GM12872 (cell line): ENCODE data around the gene CALY.

Source experiments
- TF ChIP-seq, protein P1 (sequence below): IDR thresholded peaks from 3 replicates; pipeline ENCODE4 v1.5.1; 2011; ENCODE audit warnings: low read depth, mild to moderate bottlenecking, low read length, moderate library complexity; ENCODE audit not compliant: insufficient read depth

The CALY gene

GRCh38 chr10:133357285-133358161 is 20.8 kb upstream of the CALY start, which contains the start of gene FUOM:
FUOM (minus strand) TSS chr10:133358019; CDS start chr10:133358007, 12 bp downstream.
- TF ChIP-seq, protein P1, sequence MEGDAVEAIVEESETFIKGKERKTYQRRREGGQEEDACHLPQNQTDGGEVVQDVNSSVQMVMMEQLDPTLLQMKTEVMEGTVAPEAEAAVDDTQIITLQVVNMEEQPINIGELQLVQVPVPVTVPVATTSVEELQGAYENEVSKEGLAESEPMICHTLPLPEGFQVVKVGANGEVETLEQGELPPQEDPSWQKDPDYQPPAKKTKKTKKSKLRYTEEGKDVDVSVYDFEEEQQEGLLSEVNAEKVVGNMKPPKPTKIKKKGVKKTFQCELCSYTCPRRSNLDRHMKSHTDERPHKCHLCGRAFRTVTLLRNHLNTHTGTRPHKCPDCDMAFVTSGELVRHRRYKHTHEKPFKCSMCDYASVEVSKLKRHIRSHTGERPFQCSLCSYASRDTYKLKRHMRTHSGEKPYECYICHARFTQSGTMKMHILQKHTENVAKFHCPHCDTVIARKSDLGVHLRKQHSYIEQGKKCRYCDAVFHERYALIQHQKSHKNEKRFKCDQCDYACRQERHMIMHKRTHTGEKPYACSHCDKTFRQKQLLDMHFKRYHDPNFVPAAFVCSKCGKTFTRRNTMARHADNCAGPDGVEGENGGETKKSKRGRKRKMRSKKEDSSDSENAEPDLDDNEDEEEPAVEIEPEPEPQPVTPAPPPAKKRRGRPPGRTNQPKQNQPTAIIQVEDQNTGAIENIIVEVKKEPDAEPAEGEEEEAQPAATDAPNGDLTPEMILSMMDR, result no peak; the same call in 2 of the 3 replicates

DNA sequence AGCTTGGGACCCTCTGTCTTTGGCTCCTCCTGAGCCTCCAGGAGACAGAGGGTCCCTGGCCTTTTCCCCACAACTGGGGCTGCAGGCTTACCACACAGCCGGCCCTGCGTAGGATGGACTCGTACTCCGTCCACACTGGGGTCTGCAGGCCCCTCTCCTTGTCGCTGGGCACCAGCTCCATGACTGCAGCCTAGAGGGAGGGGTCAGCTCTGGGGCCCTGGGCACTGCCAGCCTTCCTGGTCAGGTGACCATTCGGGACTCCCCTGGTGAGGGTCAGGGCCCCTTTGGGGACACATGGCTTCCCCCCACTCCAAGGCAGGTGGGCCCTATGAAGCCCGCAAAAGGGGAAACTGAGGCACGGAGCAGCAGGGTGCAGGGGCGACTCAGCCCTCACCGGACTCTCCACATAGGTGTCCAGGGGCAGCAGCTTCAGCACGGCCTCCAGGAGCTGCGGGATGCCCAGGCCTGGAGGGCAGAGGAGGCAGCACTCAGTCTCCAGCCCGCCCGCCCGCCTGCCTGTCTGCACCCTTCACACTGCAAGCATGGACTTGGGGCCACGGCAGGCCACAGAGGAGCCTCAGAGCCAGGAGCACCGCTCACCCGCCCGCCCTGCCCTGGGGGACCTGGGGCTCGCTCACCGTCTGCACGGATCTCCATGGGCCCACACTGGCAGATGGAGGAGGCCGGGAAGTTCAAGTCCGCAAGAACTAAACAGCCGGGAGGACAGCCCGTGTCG is 20.0 kb upstream of the CALY start:
- TF ChIP-seq, protein P1, result no peak

DNA sequence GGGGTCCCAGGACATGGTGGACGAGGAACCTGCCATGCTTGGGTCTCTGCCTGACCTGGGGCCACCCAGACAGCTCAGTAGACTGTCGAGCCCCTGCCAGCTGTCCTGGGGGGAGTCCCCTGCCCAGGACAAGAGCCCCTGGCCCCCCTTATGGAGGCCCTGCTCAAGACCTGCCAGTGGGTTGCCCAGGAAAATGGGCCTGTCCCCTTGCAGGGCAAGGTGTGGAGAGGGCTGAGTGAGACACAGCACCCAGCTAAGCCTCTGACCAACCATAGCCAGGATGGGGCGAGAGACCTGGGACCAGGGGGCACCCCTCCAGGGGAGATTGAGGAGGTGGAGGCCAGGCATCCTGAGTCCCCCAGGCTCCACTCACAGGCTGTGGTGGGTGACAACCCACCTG is 19.3 kb upstream of the CALY start:
- TF ChIP-seq, protein P1, result no peak

DNA sequence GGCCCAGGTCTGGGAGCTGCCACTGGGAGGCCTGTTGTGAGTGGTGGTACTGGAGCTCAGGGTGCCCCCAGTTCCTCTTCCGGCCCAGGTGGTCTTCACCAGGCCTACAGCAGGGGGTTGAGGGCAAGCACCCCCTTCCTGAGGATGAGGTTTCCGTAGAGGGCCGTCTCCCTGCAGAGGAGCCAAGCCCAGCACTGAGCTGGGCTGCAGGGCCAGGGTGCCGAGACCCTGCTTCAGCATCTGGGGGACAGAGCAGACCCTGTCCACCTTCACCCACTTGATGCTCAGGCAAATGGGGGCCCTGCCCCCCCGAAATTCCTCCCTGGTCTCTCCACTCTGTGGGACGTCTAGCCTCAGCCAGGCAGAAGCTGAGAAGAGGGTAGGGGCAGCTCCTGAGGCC is 18.6 kb upstream of the CALY start:
- TF ChIP-seq, protein P1, result no peak

DNA sequence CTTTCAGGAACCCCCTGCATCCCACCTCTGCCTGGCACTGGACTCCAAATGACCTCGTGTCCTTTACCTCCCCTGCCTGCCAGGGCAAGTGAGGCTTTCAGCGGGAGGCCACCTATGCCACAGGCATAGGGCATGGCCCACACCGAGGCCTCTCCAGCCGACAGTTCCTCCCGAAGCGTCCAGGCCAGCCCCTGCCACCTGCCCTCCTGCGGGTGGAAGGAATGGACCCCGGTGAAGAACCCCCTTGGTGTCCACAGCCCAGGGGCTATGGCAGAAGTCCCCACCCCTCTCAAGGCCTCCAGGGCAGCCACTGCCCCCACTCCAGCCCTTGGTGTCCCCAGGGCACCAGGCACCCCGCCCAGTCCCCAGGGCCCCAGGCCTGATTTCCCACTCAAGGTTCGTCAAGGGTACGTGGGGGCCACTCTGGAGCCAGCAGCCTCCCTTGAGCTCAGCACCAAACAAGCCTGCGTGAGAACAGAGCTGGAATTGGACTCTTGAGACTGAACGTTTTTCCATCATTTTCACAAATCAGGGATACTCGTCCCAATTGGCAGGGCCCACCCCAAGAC is 18.1 kb upstream of the CALY start:
- TF ChIP-seq, protein P1, result no peak

GRCh38 chr10:133353988-133354605 is 17.4 kb upstream of the CALY start:
- TF ChIP-seq, protein P1, result no peak
